HG02943 (cell line): Measurements from ENCODE around the gene MAD1L1.
A peak's percentile ranks its signal among the peaks of the same experiment; 100 is the strongest.

Experiments used
- ATAC-seq: cut with Tn5 transposase; IDR thresholded peaks from one replicate; pipeline ENCODE4 v1.9.1; 2021; ENCODE audit warnings: mild to moderate bottlenecking, low read depth, moderate library complexity; ENCODE audit not compliant: unreplicated experiment

MAD1L1 gene

DNA sequence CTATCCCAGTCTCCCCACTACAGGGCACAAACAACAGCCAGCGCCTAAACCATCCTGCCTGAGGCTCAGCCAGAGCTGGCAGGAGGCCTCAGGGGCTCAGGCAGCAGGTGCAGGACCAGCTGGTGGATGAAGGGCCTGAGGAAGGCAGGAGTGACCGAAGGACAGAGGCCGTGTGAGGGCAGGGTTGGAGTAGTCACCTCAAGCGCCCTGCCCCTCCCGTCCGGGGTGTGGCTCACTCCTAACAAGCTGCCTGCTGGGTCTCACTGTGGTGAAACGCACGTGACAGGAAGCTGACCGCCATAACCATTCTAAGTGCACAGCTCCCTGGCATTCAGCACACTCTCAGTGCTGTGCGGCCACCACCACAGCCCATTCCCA lies 281.6 kb downstream of the MAD1L1 start:
- ATAC-seq = no peak

DNA sequence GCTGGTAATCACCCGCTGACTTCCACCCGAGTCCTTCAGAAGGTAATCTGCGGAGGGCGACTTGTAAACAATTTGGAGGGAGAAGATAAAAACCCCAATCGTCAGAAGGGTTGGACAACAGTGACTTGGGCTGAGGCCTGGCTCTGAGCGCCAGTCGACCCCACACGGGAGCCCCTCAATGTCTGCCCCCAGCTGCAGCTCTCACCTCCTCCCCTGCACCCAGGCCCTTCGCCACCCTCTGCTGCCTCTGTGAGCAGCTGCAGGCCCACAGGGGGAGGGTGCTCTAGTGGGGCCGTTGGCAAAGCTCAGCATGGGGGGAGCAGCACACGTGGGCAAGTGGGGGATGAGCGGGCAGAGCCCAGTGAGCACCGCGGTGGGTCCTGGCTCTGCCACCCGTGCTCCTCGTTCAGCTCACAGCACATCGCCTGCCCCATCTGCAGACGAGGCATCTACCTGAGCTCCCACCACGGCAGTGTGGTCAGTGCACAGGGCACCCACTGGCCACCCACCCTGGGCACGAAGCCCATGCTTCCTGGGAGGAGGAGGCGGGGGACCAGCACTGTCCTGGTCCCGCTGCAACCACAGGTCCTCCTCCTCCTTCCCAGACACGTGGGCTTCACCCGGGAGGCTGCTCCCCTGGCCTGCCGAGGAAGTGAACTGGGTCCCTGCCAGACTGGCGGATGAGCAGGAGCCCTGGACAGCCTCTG lies 282.1 kb downstream of the MAD1L1 start:
- no peak for ATAC-seq

DNA sequence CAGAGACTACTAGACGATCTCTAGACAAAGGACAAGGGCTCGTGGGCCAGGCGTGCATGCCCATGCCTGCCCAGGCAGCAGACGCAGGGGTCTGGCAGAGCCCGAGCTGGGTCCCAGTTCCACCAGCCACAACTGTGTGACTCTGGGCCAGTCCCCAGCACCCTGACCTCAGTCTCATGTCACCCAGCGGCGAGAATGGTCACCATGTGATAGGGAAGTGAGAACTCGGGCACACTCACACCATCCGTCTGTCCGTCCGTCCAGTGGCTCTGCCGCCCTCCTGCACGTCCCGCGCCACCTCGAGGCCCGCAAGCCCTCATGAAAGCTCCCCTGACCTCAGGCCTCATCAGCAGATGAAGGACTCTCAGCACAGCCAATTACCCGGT lies 282.7 kb downstream of the MAD1L1 start:
- ATAC-seq = no peak

DNA sequence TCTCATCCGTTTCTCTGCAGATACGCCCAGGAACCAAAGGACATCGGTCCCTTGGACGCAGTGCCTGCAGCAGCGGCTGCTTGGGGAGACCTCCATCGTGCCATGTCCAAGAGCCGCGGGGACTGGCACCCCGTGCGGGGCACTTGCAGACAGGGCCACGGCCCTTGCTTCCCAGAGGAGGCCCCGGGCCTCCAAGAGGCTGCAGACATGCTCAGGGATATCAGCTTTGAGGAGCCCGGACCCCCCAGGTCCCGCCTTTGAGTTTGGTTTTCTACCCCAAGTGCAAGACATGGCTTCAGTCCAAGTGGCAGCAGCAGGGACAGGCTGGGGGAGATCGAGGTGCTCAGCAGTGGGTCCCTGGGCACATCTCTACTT lies 283.1 kb downstream of the MAD1L1 start:
- no peak for ATAC-seq

DNA sequence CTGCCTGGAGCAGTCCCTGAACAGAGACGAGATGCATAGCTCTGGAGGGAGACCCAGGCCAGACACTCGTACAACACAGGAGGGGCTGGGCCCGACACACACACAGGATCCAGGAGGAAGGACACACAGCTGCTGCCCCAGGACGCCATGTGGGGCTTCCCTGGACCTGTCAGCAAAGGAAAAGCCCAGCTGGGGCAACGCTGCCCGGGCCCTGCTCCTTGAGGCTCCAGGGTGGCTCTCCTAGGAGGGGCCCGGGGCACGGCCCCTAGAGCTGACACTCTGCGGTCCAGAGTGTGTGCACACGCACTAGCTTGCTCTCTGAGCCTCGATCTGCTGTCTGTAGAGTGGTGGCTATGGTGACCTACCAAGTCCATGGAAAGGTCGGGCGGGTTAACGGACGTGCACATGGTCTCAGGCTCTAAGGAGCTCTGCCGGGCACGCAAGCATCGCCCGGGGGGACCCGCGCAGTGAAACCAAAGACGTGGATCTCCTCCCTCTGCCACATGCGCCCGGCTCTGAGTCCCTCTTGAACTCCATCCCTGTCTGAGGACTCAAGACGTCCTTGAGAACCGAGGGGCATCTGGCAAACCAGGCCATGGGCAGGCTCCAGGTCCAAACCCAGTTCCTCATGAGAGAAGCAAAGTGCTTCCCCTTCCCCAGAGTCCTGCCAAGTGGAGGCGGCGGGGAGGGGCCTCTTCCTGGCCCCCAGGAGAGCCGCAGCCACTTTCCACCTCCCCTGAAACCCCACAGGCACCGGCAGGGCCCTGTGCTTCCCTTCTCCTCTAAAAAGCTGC lies 283.7 kb downstream of the MAD1L1 start:
- ATAC-seq = no peak

DNA sequence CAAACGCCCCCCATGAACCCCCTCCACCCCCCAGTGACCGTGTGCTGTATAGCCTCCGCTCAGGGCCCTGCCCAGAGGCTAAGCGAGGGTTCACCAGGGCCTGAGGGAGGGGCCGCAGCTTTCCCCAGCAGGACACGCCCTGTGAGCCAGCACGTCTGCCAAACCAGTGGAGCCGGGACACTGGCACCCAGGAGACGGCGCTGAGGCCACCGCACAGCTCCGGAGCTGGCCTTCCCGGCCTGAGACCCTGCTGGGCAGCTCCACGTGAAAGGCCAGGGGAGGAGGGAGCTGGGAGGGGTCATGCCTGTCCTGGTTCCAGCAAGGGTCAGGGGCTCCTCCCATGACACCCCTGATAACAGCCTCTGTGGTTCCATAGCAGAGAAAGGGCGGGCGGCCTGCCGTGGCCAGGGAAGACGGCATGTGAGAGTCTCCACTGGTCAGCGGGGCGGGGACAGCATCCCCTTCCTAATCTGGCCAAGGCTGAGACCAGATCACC lies 284.4 kb downstream of the MAD1L1 start:
- no peak for ATAC-seq

DNA sequence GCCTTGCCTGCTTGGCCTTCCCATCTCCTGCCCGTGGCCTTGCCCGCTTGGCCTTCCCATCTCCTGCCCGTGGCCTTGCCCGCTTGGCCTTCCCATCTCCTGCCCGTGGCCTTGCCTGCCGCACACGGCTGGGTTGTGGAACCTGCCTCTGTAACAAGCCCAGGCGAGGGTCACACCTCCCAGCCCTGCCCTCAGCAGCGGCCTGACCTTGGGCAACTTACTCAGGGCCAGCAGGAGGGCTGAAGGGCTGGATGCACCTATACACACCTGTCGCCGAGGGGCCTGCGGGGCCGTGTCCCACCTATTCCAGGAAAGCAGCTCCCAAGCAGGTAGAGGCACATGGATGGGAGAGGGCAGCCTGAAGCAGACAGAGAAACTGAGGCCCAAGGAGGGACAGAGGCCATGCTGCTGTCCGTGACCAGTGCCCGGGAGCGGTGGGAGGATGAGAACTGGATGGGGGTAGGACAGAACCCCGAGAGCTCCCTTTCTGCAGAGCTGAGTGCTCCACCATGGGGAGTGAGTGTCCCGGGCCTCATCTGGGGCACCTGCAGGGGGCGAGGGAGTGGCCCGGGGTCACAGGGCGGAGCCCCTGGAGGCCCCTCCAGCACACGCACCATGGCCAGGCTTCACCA lies 285.0 kb downstream of the MAD1L1 start:
- ATAC-seq = no peak

DNA sequence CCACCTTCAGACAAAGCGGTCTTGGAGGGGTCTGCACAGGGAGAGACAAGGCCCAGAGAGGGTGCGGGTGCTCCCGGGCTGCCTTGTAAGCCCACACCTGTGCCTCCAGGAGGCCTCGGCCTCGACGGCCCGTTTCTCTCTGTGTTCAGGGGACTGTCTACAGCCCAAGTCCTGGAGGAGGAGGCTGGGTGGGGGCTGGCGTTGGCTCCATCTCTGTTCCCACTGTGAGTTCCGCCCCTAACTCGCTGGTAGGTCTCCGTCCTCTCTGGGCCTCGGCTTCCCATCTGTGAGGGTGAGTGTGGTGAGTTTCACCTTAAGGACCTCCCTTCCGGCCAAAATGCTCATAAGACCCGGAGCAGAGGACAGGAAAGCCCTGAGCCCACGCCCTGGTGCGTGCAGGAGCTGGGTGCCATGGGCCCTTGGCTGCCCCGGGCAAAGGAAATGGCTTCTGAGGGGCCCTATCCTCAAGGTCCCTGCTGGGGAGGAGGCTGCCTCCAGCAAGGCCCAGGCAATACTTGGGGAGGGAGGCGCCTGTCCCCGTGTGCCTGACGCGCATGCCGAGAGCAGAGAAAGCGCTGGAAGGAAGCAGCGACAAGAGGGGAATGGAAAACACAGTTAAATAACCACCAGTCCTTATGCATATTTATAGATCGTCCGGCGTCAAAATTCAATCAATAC lies 285.8 kb downstream of the MAD1L1 start:
- ATAC-seq = no peak

DNA sequence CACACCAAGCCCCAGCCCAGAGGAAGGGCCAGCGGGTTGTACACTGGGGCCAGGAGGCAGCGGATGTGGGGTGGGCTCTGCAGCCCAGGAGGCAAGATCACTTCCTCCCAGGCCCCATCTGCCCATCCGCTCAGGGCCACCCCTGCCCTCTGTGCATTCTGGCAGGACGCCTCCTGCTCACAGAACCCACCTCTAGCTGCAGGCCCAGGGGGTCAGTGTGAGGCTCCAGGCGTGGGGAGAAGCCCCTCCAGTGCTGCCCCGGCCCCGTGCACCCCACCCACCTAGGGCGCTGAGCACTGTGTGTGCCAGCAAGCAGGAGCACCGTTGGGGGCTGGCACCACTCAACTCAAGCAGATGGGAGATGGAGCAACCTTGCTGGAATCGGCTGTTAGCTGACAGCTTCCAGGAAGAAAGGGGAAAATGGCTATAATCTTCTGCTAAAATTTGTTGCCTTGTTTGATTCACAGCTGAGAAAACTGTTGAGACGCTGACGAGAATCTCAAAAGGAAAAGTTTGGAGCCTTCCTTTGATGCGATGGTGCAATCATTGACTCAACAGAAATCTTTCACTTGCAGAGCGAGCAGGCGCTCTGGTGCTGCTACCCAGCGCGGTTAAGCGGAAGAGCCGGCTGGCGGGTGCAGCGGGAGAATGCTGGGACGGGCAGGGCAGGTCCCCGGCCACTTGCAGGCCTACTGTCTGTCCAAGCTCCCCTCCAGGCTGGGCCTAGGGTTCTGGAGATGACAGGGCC lies 286.5 kb downstream of the MAD1L1 start:
- no peak for ATAC-seq

DNA sequence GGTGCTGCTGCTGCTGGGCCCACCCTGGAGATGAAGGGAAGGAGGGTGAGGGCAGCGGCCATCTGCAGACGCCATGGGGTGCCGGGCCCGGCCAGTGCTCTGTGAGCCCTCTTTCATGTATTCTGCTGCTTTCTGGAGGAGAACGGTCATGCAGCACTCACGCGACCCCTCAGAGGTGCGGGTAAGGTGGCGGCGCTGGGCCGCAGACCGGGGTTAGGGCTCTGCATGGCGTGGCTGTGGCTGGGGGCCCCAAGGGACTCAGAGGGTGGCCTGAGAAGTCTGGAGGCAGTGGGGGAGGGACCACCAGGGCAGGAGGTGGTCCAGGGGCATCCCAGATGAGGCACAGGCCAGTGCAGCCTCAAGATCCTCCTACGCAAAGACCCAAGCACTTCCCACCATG lies 287.2 kb downstream of the MAD1L1 start:
- no peak for ATAC-seq

DNA sequence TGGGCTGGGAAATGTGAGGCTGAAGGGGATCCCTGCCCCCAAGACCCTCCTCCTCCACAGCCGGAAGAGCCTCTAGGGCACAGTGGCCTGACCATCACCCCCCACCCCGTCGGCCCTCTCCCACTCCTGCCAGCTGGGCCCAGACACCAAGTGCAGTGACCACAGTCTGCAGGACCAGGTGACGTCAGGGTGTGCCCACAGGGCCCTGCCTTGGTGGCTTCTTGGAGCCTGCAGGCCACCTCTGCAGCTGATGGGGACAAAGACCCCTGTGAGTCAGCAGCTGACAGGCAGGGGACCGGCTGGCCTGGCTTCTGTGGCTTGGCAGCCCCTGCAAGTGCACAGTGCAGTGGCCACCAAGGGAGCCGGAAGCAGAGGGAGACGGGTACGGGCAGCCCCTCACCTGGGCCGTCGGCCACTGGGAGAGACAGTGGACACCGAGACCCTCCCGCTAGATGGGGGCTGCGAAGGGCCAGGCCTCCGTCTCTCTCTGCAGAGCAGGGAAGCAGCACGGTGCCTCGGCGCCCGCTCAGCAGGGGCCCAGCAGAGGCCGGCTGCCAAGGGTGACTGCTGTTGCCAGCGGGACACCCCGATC lies 288.0 kb downstream of the MAD1L1 start:
- ATAC-seq = no peak

DNA sequence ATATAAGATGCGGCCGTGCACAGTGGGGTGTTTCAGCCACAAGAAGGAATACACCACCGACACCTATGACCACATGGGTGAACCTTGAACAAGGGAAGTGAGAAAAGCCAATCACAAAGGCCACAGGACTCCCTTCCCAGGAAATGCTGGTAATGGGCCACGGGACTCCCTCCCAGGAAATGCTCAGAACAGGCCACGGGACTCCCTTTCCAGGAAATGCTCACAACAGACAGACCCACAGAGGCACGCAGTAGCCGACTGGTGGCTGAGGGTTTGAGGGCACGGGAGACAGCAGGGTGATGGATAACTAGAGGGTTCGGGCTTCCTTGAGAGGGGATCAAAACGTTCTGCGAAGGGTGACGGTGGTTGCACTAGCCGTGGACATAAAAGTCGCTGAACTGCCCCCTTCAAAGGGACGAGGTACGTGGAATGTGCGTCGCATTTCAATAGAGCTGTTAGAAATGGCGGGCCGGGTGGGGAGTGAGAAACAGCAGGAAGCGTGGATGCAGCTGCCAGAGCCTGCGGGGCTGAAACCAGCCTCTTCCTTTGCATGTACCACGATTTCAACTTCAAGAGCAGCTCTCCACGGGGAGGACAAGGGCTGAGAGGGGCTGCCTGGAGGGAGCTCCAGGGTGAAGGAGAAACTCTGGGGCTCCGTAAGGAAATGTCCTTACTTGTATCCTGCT lies 288.7 kb downstream of the MAD1L1 start:
- no peak for ATAC-seq

DNA sequence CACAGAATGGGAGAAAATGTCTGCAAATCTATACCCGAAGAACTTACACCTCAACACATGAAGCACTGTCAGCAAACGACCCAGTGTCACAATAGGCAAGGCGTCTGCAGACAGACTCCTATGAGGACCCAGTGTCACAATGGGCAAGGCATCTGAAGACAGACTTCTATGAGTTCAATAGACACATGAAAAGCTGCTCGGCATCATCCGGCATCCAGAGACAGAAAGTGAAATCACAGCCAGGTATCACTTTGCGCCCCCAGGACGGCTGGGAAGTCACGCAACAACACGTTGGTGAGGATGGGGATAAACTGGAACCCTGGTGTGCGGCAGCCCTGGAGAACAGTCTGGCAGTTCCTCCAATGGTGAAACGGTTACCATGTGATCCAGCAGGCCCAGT lies 289.4 kb downstream of the MAD1L1 start:
- no peak for ATAC-seq

DNA sequence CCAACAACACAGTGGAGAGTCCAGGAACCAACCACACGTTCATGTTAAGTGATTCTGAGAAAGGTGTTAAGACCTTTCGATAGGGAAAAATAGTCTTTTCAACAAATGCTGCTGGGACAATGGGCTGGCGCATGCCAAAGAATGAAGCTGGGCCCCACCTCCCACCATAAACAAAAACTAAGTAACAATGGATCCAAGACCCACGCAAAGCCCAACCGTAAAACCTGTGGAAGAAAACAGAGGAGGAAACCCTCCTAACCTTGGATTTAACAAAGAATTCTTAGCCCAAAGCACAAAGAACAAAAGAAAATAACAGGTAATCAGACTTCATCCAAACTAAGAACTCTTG lies 289.8 kb downstream of the MAD1L1 start:
- no peak for ATAC-seq

DNA sequence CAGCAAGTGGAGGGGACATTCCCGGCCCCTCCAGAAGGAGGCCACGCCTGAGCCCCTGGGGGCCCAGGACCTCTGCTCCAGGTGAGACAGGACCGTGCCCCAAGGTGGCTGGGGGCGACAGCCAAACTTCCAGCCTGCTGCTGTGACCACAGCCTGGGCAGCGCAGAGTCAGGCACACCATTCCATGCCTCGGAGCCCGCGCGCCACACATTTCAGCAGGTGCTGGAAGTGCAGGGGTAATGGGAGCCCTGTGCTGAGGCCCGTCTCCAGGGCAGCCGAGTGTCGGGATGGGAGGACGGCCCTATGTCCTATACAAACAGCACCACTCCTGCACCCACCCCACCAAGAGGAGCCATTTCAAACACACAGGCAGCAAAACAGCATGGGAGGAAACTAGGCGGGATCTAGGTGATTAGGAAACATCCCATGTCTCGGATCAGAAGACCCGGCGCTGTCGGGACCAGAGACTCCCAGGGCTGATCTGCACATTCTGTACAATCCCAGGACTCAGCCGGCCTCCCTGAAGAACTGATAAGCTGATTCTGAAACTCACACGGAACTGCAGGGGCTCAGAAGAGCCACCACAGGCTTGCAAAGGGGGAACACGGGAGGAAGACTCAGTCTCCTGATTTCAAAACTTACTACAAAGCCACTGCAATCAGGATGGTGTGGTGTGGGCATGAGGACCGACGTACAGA lies 290.4 kb downstream of the MAD1L1 start:
- ATAC-seq = no peak

DNA sequence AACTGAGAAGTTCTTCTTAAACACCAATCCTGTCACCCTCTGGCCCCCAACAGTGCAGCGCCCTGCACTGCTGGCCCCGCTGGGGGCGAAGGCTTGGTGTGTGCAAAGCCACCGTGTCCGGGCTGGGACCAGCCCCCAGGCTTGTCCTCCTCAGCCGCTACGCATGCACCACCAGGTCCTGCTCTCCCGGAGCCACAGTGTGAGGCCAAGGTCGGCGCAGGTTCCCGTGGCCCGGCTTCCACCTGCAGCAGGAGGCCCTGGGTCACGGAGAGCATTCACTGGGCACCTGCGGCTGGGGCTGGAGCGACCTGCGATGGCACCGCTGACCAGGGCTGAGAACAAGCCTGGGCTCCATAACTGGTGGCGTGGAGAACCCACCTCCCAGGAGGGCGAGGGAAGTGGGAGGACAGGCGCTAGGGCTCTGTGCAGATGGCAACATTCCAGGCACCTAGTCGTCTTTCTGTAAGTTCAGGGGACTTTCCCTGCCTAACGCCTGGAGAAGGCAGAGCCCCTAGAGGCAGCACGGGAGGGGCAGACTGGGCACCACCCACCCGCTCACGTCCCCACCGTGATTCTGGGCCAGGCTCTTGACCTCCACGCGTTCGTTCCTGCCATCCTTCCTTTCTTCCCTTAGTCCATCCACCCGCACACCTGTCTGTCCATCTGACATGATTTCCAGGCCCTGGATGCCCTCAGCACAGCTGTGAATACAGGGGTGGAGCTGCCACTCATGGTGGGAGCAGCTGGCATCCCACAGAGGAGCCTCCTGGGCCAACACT lies 291.1 kb downstream of the MAD1L1 start:
- no peak for ATAC-seq

DNA sequence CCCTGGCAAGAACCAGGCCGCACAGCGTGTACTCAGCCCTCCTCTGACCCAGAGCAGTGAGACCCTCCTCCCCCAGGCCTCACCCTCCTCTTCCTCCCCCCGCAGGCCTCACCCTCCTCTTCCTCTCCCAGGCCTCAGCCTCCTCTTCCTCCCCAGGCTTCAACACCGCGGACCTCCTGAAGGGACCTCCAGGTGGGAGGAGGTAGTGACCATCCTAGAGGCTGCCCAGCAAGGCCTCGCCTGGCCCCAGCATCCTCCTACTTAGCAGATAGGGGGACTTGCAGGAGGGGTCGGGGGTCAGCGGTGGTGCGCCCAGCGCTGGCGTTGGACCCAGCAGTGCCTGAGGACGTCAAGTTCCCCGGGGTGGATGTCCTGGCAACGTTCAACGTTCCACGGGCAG lies 291.9 kb downstream of the MAD1L1 start:
- ATAC-seq = peak; percentile 24

DNA sequence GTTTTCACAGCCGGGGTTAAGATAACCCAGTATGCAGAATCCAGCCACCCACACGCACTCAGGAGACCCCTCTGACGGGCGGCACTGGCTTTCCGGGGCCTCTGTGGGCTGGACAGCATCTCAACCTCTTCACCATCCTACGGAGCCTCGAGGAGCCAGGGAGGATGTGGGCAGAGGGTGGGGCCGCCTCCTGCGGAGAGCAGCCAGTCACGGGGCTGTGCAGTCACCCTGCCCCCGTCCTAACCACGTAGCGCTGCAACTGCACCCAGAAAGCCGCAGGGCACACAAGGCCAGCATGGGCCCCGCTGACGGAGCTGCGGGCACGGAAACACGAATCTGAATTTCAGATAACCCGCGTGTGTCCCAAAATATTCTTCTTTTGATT lies 292.4 kb downstream of the MAD1L1 start:
- peak; percentile 87 for ATAC-seq
